ENCODE data around the gene SLC40A1.
A peak's percentile ranks its signal among the peaks of the same experiment; 100 is the strongest.

SLC40A1 gene

DNA sequence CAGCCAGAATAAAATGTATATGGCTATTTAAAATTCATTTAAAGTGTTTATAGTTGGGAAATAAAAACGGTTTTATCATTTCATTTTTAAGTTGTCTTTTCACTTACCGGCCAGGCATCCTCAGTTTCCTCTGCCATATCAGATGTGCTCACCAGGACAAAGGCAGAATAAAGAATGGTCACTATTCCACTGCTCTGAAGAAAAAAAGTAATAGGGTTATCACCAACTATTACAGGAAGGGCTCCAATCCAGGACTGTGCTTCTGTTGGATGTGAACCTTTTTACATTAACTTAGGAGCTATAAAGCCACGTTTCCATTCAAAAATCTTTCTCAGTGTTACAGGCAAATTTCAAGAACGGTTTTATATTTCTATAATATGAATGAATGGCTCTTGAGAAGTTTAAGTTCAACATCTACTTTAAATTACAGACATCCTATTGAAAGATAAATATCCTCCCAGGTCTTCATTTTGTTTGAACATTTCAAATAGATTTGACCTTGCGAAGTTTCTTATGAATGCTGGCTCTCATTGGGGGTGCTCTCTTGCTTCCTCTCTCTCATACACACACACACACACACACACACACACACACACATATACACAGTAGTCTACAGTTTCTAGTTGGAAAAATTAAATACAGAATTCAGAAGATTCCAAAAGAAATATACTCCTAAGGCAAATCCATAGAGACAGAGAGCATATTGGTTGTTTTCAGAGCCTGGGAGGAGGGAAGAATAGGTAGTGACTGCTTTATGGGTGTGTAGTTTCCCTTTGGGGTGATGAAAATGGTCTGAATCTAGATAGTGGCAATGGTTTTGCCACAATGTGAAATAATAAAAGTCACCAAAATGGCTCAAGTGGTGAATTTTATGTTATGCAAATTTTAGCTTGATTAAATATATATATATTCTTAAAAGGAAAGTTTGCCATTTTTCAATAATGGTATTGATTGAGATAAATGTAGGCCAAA is 2.9 kb upstream of the SLC40A1 start:
- H3K4me3 ChIP-seq (ENCODE audit: low read length): no peak overlapping the region
- no peak for TF ChIP-seq ZNF274 (IDR thresholded peaks at IDR 0.05; ENCODE audit: low read depth, low read length)

DNA sequence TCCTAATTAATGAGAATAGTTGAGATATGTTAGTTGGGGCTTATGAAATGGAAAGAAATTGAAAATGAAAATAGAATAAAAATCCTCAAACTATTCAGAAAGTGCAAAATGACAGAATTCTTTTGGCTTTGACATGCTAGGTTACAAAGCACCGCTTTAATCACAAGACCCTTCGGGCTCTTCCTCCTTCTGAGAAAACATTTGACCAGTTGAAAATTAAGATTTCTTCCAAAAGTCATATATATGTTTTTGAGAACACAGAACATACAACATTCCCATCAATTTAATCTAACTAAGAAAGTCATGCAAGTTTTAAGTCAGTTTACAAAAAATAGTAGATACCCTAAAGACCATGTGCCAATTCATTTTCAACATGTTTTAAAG is 2.2 kb upstream of the SLC40A1 start:
- no peak overlapping the region for H3K4me3 ChIP-seq (ENCODE audit: low read length)
- no peak for TF ChIP-seq ZNF274 (IDR thresholded peaks at IDR 0.05; ENCODE audit: low read depth, low read length)

DNA sequence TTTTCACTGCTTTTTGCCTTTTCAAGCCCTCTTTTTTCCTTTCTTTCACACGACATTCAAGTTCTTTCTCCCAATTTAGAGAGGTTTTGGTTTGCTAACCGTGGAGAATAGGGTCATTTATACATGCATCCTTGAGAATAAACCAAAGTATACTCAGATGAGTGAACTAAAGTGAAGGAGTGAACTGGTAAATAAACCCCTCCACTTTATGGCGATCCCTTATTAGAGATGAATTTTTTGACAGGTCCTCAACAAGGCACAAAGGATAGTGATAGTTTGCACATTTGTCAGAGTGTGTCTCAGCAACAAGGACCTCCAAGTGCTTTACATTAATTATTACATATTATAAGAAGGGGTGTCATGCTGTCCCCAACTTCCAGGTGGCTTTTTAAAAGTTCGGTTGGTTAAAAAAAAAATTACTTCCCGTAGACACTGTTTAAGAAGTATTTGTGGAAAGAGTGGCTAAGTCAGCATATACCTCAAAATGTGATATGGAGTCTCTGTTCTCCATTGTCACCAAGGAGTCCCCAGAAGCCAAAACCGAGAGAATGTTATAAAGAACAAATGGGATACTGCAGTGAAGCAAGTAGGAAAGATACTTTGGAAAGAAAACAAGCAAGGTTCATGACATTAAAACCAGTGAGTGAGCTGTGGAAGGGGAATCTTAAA is 1.7 kb upstream of the SLC40A1 start:
- no peak for TF ChIP-seq ZNF274 (IDR thresholded peaks at IDR 0.05; ENCODE audit: low read depth, low read length)
- H3K4me3 ChIP-seq (ENCODE audit: low read length): no peak overlapping the region

DNA sequence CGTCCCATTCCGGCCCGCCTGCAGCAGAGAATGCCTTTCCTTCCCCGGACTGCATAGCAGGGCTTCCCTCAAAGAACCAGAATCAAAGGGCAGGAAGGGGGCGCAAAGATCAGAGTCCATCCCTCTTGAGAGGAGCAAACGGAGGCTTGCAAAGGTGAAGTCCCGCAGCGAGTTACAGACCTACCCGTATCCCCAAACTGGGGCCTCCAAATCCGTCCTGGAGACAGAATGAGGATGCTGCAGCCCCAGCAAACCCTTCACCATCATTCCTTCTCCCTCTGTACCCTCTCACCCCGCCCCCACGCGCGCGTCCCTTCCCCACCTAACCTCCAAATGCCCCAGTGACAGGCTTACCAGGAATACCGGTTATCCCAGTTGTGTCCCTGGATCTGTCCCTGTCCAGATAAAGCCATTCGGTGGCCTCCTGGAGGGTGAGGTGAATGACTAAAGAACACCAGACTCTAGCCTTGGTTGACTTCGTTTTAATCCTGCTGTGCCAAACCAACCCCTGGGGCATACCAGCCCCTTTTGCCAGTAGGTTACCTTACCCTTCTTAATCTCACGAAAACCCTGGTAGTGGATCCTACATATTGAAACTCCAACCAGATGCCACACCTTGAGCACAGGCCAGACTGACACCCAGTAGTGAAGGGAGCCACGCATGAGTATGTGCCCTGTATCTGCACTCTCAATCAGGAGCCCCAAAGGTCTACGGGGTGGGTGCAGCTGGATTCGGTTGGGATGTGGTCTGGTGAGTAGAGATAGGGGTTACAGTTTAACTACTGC is 961 bp upstream of the SLC40A1 start:
- peak overlapping the region; percentile 54; the same call in 1 of the 2 replicates for H3K4me3 ChIP-seq (ENCODE audit: low read length)
- TF ChIP-seq ZNF274 (IDR thresholded peaks at IDR 0.05; ENCODE audit: low read depth, low read length): no peak

DNA sequence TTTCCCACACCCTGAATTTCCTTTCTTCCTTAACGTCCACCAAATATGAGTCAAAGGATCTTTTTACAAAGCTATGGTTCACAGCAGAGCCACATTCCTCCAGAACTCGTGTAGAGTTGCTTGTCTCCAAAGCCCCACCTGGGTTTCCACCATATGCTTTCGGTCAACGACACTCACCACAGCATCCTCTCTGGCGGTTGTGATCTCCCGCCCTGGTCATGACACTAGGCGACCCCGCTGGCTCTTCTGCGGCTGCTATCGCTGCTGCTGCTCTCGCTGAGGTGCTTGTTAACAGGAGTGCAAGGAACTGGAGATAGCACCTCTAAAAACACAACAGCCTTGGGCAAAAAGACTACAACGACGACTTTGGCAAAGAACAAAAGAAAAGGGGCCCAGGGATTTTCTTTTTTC is 340 bp downstream of the SLC40A1 start:
- TF ChIP-seq ZNF274 (IDR thresholded peaks at IDR 0.05; ENCODE audit: low read depth, low read length): no peak
- peak overlapping the region; percentile 54 for H3K4me3 ChIP-seq (ENCODE audit: low read length)

DNA sequence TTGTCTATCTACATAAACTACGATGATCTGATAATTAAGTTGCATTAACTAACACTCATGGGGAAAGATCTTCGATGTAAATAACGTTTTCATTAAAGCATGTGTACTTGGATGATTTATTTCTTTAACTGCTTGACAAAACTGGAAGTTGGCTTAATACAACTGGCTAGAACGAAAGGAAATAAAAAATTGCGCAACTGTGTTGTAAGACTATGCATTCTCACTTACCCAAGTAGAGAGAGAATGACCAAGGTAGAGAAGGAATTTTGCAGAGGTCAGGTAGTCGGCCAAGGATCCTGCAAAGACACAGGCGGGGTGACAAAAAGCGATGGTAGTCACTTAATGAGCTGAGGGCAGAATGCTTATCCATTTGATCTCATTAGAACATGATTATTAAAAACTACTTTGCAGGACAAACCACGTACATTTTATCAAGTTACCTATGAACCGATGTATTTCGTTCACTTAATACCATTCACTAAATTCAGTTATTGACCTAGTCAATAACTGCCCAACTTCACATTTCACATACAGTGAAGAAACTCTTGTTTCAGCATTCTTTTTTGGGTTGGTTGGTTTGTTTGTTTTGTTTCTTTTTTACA is 900 bp downstream of the SLC40A1 start:
- TF ChIP-seq ZNF274 (IDR thresholded peaks at IDR 0.05; ENCODE audit: low read depth, low read length): no peak
- no peak overlapping the region for H3K4me3 ChIP-seq (ENCODE audit: low read length)

DNA sequence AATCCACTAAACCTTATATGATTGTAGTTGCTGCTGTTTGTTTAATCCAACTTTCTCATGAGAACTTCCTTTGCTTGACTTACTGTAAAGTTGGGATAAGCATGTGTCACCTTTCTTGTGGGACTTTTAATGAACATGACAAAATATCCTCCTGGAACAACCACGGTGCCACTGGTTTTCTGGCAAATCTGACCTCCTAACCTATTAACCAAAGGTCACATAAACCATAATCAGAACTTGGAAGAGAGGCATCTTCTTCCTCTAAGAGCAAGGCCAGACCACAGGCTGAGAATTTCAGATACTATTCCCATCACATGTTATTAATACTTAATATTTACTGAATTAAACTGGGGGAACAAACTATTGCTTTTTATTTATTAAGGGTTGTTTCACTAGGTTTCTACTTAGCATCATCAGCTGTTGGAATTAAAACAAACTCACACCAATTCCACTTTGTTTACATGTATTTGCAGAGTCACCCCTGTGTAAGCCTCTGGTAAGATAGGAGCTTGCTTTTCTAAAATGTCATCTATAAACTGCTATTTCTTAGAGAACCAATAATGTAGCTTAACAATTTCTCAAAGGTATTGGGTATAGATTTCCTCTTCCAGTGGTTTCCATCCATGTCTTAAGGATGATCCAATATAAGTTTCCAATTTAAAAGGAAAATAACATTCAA is 2.2 kb downstream of the SLC40A1 start:
- no peak for TF ChIP-seq ZNF274 (IDR thresholded peaks at IDR 0.05; ENCODE audit: low read depth, low read length)
- H3K4me3 ChIP-seq (ENCODE audit: low read length): no peak overlapping the region

DNA sequence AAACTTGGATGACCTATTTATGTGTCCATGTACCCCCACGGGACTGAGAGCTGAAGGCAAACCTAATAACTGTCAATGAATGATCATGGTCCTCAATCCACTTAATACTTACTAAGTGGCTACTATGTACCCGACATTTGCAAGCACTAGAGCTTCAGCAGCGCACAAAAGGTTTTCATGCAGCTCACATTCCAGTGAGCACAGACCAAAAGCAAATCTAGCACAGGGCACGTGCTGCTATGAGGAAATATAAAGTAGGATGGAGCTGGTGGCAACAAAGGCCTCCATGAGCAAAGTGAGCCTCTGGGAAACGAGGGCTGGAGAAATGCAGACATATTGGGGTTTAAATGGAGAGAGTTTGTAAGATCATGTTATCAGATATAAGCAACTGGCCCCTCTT is 3.5 kb downstream of the SLC40A1 start:
- no peak overlapping the region for H3K4me3 ChIP-seq (ENCODE audit: low read length)
- TF ChIP-seq ZNF274 (IDR thresholded peaks at IDR 0.05; ENCODE audit: low read depth, low read length): no peak

DNA sequence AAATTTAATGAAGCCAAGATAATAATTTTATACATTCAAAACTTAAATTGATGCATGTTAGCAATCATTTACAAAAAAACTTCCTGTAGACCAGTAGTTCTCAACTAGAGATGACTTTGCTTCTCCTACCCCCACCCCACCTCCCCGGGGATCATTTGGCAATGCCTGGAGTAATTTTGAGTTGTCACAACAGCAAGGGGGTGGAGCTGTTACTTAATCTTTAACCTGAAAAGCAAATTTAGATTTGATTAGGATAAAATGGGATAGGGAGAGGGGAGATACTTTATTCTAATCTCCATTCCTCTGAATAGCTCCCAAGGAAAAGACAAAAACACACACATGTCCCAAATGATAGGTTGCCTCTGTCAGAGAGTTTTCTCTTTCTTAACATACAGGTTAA is 4.2 kb downstream of the SLC40A1 start:
- TF ChIP-seq ZNF274 (IDR thresholded peaks at IDR 0.05; ENCODE audit: low read depth, low read length): no peak
- no peak overlapping the region for H3K4me3 ChIP-seq (ENCODE audit: low read length)

DNA sequence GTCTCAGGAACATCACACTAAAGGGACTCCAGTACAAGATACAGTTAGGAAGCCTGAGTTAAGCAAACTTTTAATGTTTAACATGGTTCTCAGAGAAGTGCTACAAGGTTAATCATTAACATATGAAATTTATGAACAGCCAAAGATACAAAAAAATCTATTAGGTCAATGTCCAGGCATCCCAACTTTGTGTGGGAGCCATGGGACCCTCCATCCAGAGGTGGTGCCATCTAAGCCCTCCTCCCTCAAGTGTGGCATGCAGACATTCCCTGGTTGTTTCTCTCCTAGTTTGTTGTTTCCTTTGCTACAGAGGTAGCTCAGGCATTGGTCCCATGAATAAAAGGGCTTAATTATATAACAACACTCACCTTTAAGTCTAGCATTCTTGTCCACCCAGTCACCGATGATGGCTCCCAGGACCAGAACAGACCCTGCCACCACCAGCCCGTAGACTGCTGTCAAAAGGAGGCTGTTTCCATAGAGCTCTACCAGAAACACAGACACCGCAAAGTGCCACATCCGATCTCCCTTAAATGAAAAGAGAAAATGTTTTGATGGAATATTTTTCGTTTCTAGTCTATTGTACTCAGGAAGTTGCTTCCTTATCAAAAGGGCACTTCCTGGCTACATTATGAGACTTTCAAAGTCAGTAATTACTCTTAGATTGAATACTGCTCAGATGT is 5.7 kb downstream of the SLC40A1 start:
- H3K4me3 ChIP-seq (ENCODE audit: low read length): no peak overlapping the region
- no peak for TF ChIP-seq ZNF274 (IDR thresholded peaks at IDR 0.05; ENCODE audit: low read depth, low read length)

DNA sequence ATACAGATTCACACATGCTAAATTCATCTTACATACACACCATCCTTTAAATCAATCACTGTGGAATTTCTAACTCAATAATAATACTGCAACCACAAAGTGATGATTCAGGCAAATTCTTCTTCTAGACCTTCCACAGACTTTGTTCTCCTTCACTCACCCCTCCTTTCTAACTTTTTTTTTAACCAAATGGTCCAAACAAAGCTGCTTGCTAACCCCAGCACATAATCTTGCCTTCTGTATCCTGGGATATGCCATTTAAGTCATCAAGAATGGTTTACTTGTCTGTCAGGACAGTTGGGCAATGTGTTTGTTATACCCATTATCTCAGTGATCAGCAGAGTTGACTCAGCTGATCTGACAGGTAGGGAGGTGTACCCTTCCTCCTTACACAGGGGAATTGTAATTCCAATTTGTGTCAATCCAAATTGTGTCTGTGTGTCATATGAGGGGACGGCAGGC is 10.0 kb downstream of the SLC40A1 start:
- no peak overlapping the region for H3K4me3 ChIP-seq (ENCODE audit: low read length)
- no peak for TF ChIP-seq ZNF274 (IDR thresholded peaks at IDR 0.05; ENCODE audit: low read depth, low read length)

DNA sequence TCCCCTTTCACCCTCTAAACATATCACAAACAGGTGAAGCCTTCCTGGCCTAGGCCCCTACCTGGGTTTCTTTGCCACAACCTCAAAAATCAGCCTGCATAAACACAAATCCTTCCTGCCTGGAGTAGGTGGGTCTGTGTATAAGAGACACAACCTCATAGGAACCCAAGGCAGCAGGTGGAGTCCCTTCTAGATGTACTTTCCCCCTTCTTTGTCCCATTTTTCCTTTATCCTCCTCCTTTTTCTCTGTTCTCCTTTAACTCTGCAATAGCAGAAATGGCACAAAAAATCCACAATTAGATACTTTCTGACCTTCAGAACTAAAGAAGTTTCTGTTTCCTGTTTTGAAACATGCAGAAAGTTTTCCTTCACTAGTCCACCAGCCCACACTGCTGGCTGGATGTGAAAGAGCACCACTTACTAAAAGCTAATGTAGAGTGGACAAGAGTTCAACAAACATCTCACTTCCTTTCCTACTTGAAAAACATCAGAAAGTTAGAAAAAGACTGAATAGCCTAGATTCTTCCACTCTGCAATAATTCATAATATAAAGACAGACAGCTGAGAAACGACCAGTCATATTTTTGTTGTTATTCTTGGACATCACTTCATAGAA is 11.2 kb downstream of the SLC40A1 start:
- H3K4me3 ChIP-seq (ENCODE audit: low read length): no peak overlapping the region
- no peak for TF ChIP-seq ZNF274 (IDR thresholded peaks at IDR 0.05; ENCODE audit: low read depth, low read length)

All from GM08714 (cell line).